ENCODE measurements around the gene UQCRC2.
"Not testable (repeated sequence)": the region's sequence is repeated elsewhere in the genome, so short reads cannot be mapped to it uniquely, and the experiment has no call there.

The UQCRC2 gene

DNA sequence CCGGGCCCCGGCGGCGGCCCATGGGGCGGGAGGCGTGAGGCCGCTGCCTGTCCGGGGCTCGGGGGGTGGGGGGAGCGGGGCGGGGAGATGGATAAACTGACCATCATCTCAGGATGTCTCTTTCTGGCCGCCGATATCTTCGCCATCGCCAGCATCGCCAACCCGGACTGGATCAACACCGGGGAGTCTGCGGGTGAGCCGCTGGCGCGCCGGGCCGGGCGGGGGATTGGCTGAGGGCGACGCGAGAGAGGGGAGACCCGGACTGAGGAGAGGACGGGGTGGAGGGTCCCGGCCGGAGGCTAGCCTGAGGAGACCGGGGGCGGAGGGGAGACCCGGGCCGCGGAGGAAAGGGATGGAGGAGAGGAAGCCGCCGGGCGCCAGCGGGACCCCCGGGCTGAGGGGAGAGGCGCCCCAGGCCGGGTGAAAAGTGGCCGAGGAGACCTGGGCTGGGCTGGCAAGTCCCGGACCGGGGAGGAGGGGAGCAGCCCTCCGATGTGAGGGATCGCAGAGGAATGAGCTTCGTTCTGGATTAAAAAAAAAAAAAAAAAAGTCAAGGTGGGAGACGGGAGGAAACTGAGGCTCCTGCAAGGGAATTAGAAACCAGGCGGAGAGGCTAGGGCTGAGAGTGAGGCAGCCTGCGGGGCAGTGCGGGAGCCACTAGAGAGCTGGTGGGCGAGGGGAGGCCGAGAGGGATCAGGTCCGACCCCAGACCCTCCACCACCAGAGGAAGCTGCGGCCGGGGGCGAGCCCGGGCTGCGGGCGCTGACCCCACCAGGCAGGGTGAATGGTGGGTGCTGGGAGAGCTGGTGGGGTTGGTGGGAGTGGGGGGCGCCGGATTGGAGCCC, 55.3 kb downstream of the UQCRC2 start:
- no peak overlapping the region for H3K27ac ChIP-seq (ENCODE audit: low read length)

DNA sequence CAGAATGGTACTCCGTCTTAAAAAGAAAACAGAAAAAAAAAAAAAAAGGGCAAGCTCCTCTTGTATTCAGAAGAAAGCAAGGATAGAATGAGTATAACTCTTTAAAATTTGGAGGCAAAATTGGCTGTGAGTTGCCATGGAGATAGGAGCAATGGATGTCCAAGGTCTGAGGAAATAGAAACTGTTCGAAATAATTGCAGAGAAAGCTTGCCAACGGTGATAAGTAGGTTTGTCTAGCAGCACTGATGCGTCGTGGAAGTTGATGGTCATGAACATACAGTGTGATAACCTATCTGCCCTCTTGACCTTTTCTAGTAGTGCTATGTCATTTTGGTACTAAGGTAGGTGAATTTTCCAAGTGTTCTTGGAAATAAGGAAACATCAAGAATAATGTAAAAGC, 57.7 kb downstream of the UQCRC2 start:
- H3K4me1 ChIP-seq (ENCODE audit: control insufficient read depth, insufficient read depth, low read length): peaks cover 19% of the 10 kb centered on the region

More for the DNA sequence above, 55.3 kb downstream of the UQCRC2 start:
- peak overlapping the region; percentile 76 to 87 for H3K4me3 ChIP-seq (ENCODE audit: low read length in 2 of 2)
- H3K4me1 ChIP-seq (ENCODE audit: control insufficient read depth, insufficient read depth, low read length): peaks cover 19% of the 10 kb centered on the region
- no peaks in the 10 kb centered on the region for H3K36me3 ChIP-seq (ENCODE audit: control insufficient read depth in 2 of 2, insufficient read depth in 2 of 2, low read length in 2 of 2)
- H3K9me3 ChIP-seq (ENCODE audit: control insufficient read depth in 2 of 2, low read length in 2 of 2): no peaks in the 10 kb centered on the region
- no peaks in the 10 kb centered on the region for H3K27me3 ChIP-seq (ENCODE audit: control insufficient read depth in 1 of 2, insufficient read depth in 2 of 2, low read length in 2 of 2)
- peak overlapping the region; percentile 76 to 86 for H3K9ac ChIP-seq (ENCODE audit: low read length in 2 of 2)

DNA sequence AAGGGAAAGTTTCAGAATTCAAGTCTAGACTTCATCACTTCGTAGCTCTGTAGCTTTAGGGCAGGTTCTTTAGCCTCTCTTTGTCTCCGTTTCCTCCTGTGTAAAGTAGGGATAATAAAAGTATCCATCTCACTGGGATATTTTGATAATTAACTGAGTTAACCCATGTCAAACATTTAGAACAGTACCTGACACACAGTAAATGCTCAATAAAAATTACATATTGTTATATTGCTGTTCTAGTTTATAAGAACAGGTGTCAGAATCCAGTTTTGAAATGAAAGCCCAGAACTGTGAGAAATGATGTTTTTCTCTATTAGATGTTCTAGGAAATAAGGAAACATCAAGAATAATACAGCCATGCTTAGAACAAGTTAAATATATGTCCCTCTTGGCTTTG, 59.1 kb downstream of the UQCRC2 start:
- peaks cover 13% of the 10 kb centered on the region for H3K4me1 ChIP-seq (ENCODE audit: control insufficient read depth, insufficient read depth, low read length)
- no peaks in the 10 kb centered on the region for H3K27me3 ChIP-seq (ENCODE audit: control insufficient read depth in 1 of 2, insufficient read depth in 2 of 2, low read length in 2 of 2)
- no peaks in the 10 kb centered on the region for H3K36me3 ChIP-seq (ENCODE audit: control insufficient read depth in 2 of 2, insufficient read depth in 2 of 2, low read length in 2 of 2)
- no peak overlapping the region for H3K27ac ChIP-seq (ENCODE audit: low read length)
- no peak overlapping the region for H3K9ac ChIP-seq (ENCODE audit: low read length in 2 of 2)
- no peaks in the 10 kb centered on the region for H3K9me3 ChIP-seq (ENCODE audit: control insufficient read depth in 2 of 2, low read length in 2 of 2)
- H3K4me3 ChIP-seq (ENCODE audit: low read length in 2 of 2): no peak overlapping the region

More for the DNA sequence above, 57.7 kb downstream of the UQCRC2 start:
- Histone ChIP-seq H3K27ac (ENCODE audit: low read length) (no peak overlapping the region), H3K4me3 (ENCODE audit: low read length in 2 of 2) (no peak overlapping the region), H3K36me3 (ENCODE audit: control insufficient read depth in 2 of 2, insufficient read depth in 2 of 2, low read length in 2 of 2) (no peaks in the 10 kb centered on the region), H3K9me3 (ENCODE audit: control insufficient read depth in 2 of 2, low read length in 2 of 2) (no peaks in the 10 kb centered on the region), H3K27me3 (ENCODE audit: control insufficient read depth in 1 of 2, insufficient read depth in 2 of 2, low read length in 2 of 2) (no peaks in the 10 kb centered on the region), H3K9ac (ENCODE audit: low read length in 2 of 2) (no peak overlapping the region)

DNA sequence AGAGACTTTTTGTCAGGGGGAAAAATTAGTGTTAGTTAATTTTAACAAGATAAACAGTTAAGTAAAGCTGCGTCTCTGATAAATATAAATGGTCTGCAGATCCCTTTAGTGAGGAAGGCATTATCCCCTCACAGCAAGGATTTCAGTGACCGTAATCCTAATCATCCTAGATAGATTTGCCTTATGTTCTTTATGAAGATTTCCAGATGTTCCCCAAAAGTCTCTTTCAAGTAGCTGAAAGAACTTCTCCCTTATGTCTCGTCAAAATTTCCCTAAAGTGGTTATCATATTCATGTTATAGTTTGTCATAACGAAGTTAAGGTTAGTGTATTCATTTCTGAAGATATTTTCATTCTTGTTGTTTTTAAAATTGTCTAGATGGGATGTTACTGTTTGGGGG, 60.3 kb downstream of the UQCRC2 start:
- Histone ChIP-seq H3K4me1 (ENCODE audit: control insufficient read depth, insufficient read depth, low read length) (peaks cover 9% of the 10 kb centered on the region), H3K4me3 (ENCODE audit: low read length in 2 of 2) (no peak overlapping the region), H3K27me3 (ENCODE audit: control insufficient read depth in 1 of 2, insufficient read depth in 2 of 2, low read length in 2 of 2) (no peaks in the 10 kb centered on the region), H3K9ac (ENCODE audit: low read length in 2 of 2) (no peak overlapping the region), H3K27ac (ENCODE audit: low read length) (no peak overlapping the region), H3K9me3 (ENCODE audit: control insufficient read depth in 2 of 2, low read length in 2 of 2) (no peaks in the 10 kb centered on the region), H3K36me3 (ENCODE audit: control insufficient read depth in 2 of 2, insufficient read depth in 2 of 2, low read length in 2 of 2) (no peaks in the 10 kb centered on the region)

DNA sequence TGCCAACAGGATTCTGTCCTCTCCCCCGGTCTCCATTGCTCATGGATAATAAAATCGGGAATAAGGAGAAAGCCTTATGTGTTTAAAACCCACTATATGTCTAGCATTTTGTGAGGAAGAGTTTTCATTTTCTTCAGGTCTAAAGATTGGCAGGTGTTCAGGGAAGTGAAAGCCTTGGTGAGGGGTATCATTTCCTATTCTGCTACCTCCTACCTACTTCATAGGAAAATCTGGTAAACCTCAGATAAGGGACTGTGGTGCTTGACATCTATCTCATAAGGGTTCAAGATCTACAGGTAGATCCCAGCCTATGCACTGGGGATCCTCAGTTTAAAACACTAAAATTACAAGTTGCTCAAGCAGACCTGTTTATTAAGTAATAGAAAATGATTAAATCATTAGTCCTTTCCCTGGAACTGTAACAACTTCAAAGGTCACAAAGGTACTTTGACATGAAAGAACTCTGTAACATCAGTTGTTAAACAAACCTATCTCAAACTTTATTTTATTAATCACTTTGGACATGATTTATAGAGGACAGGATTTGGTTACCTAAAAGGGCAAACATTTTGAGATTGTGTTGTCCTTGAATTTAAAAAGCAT, 61.2 kb downstream of the UQCRC2 start:
- Histone ChIP-seq H3K9me3 (ENCODE audit: control insufficient read depth in 2 of 2, low read length in 2 of 2) (no peaks in the 10 kb centered on the region), H3K27ac (ENCODE audit: low read length) (no peak overlapping the region), H3K36me3 (ENCODE audit: control insufficient read depth in 2 of 2, insufficient read depth in 2 of 2, low read length in 2 of 2) (no peaks in the 10 kb centered on the region)

DNA sequence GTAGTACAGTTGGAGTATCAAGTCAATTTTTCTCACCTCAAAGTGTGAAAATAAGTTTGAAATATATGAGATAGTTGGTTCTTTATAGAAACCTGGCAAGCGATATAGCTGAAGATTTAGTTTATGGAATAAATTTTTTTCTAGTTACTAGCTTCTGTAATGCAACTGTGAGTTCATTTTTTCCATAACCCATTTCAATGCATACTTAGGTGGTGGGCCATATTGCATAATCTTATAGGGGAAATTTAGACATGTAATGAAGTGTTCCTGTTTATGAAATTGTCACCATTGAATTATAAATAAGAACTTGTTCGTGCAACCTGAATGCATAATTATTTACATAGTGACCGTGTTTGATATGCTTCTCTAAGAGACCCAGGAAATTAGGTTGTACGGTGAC, 63.8 kb downstream of the UQCRC2 start:
- no peaks in the 10 kb centered on the region for H3K36me3 ChIP-seq (ENCODE audit: control insufficient read depth in 2 of 2, insufficient read depth in 2 of 2, low read length in 2 of 2)
- H3K4me3 ChIP-seq (ENCODE audit: low read length in 2 of 2): no peak overlapping the region
- H3K27me3 ChIP-seq (ENCODE audit: control insufficient read depth in 1 of 2, insufficient read depth in 2 of 2, low read length in 2 of 2): no peaks in the 10 kb centered on the region
- no peaks in the 10 kb centered on the region for H3K4me1 ChIP-seq (ENCODE audit: control insufficient read depth, insufficient read depth, low read length)
- H3K27ac ChIP-seq (ENCODE audit: low read length): no peak overlapping the region
- no peaks in the 10 kb centered on the region for H3K9me3 ChIP-seq (ENCODE audit: control insufficient read depth in 2 of 2, low read length in 2 of 2)
- H3K9ac ChIP-seq (ENCODE audit: low read length in 2 of 2): no peak overlapping the region

More for the DNA sequence above, 61.2 kb downstream of the UQCRC2 start:
- Histone ChIP-seq H3K27me3 (ENCODE audit: control insufficient read depth in 1 of 2, insufficient read depth in 2 of 2, low read length in 2 of 2) (no peaks in the 10 kb centered on the region), H3K4me3 (ENCODE audit: low read length in 2 of 2) (no peak overlapping the region), H3K9ac (ENCODE audit: low read length in 2 of 2) (no peak overlapping the region), H3K4me1 (ENCODE audit: control insufficient read depth, insufficient read depth, low read length) (peaks cover 1% of the 10 kb centered on the region)

DNA sequence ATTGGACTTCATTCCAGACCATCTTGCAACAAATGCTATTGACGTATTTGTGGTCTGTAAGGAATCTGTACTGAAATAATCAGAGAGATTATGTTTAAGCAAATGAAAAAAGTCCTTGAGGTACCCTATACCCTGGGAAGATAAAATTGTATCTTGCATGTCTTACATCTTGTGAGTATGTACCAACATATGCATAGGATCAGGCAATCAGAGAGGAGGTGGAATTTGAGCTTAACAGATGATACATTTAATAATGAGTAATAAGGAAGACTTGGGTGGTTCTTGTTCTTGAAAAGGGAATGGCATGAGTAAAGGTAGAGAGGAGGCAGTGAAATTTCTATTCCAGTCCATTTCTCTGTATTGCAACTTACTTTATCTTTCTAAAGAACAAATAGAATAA, 65.4 kb downstream of the UQCRC2 start:
- Histone ChIP-seq H3K4me1 (ENCODE audit: control insufficient read depth, insufficient read depth, low read length) (no peaks in the 10 kb centered on the region), H3K27ac (ENCODE audit: low read length) (no peak overlapping the region), H3K27me3 (ENCODE audit: control insufficient read depth in 1 of 2, insufficient read depth in 2 of 2, low read length in 2 of 2) (no peaks in the 10 kb centered on the region), H3K4me3 (ENCODE audit: low read length in 2 of 2) (no peak overlapping the region), H3K9me3 (ENCODE audit: control insufficient read depth in 2 of 2, low read length in 2 of 2) (no peaks in the 10 kb centered on the region), H3K36me3 (ENCODE audit: control insufficient read depth in 2 of 2, insufficient read depth in 2 of 2, low read length in 2 of 2) (no peaks in the 10 kb centered on the region), H3K9ac (ENCODE audit: low read length in 2 of 2) (no peak overlapping the region)

DNA sequence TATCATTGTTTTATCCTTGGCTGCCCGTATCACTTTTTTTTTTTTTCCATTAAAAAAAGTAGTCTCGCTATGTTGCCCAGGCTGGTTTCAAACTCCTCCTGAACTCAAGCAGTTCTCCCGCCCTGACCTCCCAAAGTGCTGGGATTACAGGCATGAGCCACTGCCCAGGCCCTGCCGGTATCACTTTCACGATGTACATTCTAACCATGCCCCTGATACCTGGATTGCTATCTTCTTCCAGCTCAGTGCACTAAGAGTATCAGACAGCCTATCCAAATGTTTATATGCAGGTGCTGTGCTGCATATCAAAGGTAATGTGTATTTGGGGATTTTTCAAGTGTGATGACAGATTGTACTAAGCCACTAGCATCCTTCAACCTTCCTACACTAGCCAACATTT, 69.0 kb downstream of the UQCRC2 start:
- Histone ChIP-seq H3K4me3 (ENCODE audit: low read length in 2 of 2) (no peak overlapping the region), H3K27ac (ENCODE audit: low read length) (no peak overlapping the region), H3K27me3 (ENCODE audit: control insufficient read depth in 1 of 2, insufficient read depth in 2 of 2, low read length in 2 of 2) (no peaks in the 10 kb centered on the region), H3K36me3 (ENCODE audit: control insufficient read depth in 2 of 2, insufficient read depth in 2 of 2, low read length in 2 of 2) (no peaks in the 10 kb centered on the region), H3K9me3 (ENCODE audit: control insufficient read depth in 2 of 2, low read length in 2 of 2) (no peaks in the 10 kb centered on the region), H3K4me1 (ENCODE audit: control insufficient read depth, insufficient read depth, low read length) (no peaks in the 10 kb centered on the region), H3K9ac (ENCODE audit: low read length in 2 of 2) (no peak overlapping the region)

DNA sequence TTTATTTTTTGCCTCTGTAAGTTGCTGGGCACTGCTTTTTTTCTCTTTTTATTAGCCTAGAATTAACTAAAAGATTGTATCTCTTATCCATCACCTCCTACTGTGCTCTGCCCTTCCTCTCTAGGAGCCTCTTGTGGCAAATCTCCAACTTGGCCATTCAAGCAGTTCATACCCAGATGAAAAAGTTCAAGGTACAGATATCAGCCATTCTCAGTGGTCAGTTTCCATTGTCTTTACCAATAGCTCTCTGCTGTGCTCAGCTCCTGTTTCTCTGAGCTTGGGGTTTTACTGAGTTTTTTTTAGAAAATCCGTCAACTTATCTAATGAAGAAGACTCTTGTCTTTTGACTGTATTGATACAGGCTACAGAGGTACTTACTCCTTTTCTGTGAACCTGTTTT, 70.3 kb downstream of the UQCRC2 start:
- H3K4me1 ChIP-seq (ENCODE audit: control insufficient read depth, insufficient read depth, low read length): no peaks in the 10 kb centered on the region
- no peak overlapping the region for H3K9ac ChIP-seq (ENCODE audit: low read length in 2 of 2)
- H3K36me3 ChIP-seq (ENCODE audit: control insufficient read depth in 2 of 2, insufficient read depth in 2 of 2, low read length in 2 of 2): no peaks in the 10 kb centered on the region
- no peak overlapping the region for H3K27ac ChIP-seq (ENCODE audit: low read length)
- H3K9me3 ChIP-seq (ENCODE audit: control insufficient read depth in 2 of 2, low read length in 2 of 2): no peaks in the 10 kb centered on the region
- no peaks in the 10 kb centered on the region for H3K27me3 ChIP-seq (ENCODE audit: control insufficient read depth in 1 of 2, insufficient read depth in 2 of 2, low read length in 2 of 2)
- H3K4me3 ChIP-seq (ENCODE audit: low read length in 2 of 2): no peak overlapping the region

DNA sequence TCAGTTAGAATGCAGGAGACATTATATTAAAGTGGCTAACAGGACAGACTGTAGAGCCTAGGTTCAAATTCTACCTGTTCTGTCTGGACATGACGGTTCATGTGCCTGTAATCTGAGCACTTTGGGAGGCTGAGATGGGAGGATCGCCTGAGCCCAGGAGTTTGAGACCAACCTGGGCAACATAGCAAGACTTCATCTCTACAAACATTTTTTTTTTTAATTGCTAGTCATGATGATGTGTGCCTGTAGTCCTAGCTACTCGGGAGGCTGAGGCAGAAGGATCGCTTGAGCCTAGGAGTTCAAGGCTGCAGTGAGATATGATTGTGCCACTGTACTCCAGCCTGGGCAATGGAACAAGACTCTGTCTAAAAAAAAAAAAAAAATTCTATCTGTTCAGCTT, 71.6 kb downstream of the UQCRC2 start:
- not testable (repeated sequence) for H3K27me3 ChIP-seq (ENCODE audit: control insufficient read depth in 1 of 2, insufficient read depth in 2 of 2, low read length in 2 of 2); H3K4me1 ChIP-seq (ENCODE audit: control insufficient read depth, insufficient read depth, low read length); H3K9me3 ChIP-seq (ENCODE audit: control insufficient read depth in 2 of 2, low read length in 2 of 2); H3K36me3 ChIP-seq (ENCODE audit: control insufficient read depth in 2 of 2, insufficient read depth in 2 of 2, low read length in 2 of 2); H3K4me3 ChIP-seq (ENCODE audit: low read length in 2 of 2); H3K9ac ChIP-seq (ENCODE audit: low read length in 2 of 2); H3K27ac ChIP-seq (ENCODE audit: low read length)

DNA sequence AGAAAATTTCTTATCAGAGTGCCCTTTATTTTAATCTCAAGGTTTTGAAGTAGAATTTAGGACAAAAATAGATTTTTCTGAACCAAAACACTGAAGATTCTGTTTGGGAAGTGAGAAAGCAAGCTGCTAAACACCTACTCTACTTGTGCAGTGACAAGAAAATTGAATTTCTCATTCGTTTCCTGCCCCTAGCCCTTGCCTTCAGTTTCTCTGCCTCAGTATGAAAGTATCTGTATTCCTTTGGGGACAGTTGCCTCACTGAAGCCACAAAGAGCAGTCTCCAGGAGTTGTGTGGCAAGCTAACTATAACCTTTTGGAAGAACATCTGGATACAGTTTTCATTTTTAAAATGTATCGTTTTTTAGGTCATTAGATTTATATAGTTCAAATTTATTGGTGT, 74.5 kb downstream of the UQCRC2 start:
- Histone ChIP-seq H3K36me3 (ENCODE audit: control insufficient read depth in 2 of 2, insufficient read depth in 2 of 2, low read length in 2 of 2) (no peaks in the 10 kb centered on the region), H3K27ac (ENCODE audit: low read length) (no peak overlapping the region), H3K9ac (ENCODE audit: low read length in 2 of 2) (no peak overlapping the region), H3K4me3 (ENCODE audit: low read length in 2 of 2) (no peak overlapping the region), H3K4me1 (ENCODE audit: control insufficient read depth, insufficient read depth, low read length) (no peaks in the 10 kb centered on the region), H3K27me3 (ENCODE audit: control insufficient read depth in 1 of 2, insufficient read depth in 2 of 2, low read length in 2 of 2) (no peaks in the 10 kb centered on the region), H3K9me3 (ENCODE audit: control insufficient read depth in 2 of 2, low read length in 2 of 2) (no peaks in the 10 kb centered on the region)
